H7 (cell line): ENCODE measurements around the gene DYNC2H1. TPM values are rescaled to one million over a fixed set of nuclear protein-coding genes. Genes with fewer than 3 reads are reported as not detected.

Experiments used
- DNase-seq: peaks from one replicate; pipeline ENCODE4 v3.0.0; 2012
- H3K27me3 ChIP-seq: 2 replicates; pipeline ENCODE4 v1.6.0; 2011; ENCODE audit warnings: mild to moderate bottlenecking, low read length; ENCODE audit not compliant: control insufficient read depth, insufficient read depth
- H3K36me3 ChIP-seq: replicated peaks from 2 replicates; pipeline ENCODE4 v1.5.1; 2011; ENCODE audit warnings: low read length; ENCODE audit not compliant: control insufficient read depth, insufficient read depth
- H3K4me3 ChIP-seq: 2 replicates; pipeline ENCODE4 v1.5.1; 2011; ENCODE audit warnings: low read depth, mild to moderate bottlenecking, control low read depth, low read length, moderate library complexity; ENCODE audit not compliant: insufficient read depth
- total RNA-seq: library from RNA; depleted of rRNA; stranded (reverse); fragments of >200 nt; shearing (Covaris generic); gene quantifications from 2 replicates; pipeline ENCODE4 v1.2.3, GENCODE V29; 2014

Gene DYNC2H1
- total RNA-seq, 1 experiment from 2014 or later, result 10.3 TPM

DNA sequence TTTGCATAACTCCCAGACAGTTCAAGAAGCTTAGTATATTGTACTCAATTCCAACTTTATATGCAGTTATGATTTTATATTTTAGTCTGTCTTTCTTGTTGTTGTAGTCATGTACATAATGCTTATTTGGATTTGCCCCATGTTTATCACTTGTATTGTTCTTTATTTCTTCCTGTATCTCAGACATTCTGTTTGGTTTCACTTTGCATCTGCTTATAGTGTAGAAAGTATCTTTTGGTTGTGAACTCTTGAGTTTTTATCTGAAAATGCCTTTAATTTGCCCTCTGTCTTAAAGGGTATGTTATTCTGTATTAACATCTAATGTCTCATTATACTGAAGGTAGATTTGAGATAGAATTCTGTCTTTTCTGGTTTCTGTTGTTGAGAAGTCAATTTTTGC lies 275.4 kb downstream of the DYNC2H1 start:
- Histone ChIP-seq H3K4me3 (no peak overlapping the region), H3K36me3 (no peaks in the 10 kb centered on the region), H3K27me3 (no peaks in the 10 kb centered on the region)
- no peak for DNase-seq

DNA sequence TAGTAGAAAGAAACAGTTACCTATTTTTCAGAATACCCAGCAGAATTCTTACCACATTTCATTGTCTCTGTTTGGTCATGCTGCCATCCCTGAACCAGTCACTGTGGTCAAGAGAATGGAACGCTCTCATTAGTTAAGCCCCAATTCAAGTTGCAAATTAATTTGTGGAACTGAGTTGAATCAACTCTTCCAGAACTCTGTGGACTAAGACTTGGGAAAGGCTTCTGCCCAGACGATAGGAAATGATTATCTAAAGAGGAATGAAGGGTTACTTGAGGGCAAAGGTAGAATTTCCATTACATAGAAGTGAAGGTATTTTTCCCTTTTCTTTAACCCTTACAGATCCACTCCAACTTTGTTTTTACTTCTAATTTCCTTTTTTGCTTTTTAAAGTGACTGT lies 286.4 kb downstream of the DYNC2H1 start:
- Histone ChIP-seq H3K4me3 (no peak overlapping the region), H3K36me3 (no peaks in the 10 kb centered on the region), H3K27me3 (no peaks in the 10 kb centered on the region)
- no peak for DNase-seq

DNA sequence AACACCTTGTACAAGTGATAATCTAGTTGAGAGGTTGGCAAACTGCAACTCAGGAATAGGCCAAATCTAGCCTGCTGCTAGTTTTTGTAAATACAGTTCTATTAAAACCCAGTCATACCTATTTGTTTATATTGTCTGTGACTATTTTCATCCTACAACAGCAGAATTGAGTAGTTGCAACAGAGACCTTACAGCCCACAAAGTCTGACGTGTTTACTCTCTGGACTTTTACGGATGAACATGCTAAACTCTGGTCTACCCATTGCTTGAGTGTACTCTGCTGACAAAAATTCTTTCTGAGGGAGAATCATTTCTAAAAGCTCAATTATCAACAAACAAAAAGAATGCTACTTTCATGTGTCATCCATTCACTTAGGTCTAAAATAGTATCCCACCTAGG lies 287.0 kb downstream of the DYNC2H1 start:
- no peak for DNase-seq
- Histone ChIP-seq H3K27me3 (no peaks in the 10 kb centered on the region), H3K36me3 (no peaks in the 10 kb centered on the region), H3K4me3 (no peak overlapping the region)

DNA sequence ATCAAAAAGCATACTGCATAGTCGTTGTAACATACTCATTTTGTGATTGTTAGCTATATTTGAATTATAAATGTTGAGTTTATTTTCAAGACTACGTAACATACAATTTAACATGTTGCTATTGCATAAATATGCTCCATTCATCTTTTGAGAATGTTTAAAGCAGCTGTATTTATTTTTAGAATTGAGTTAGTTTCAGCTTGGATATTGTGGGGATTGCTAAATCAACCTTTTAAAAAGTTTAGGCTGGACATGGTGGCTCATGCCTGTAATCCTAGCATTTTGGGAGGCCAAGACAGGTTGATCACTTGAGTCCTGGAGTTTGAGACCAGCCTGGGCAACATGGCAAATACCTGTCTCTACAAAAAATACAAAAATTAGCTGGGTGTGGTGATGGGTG lies 288.1 kb downstream of the DYNC2H1 start:
- DNase-seq, result no peak
- no peaks in the 10 kb centered on the region for H3K27me3 ChIP-seq
- H3K4me3 ChIP-seq, result no peak overlapping the region
- H3K36me3 ChIP-seq, result no peaks in the 10 kb centered on the region

DNA sequence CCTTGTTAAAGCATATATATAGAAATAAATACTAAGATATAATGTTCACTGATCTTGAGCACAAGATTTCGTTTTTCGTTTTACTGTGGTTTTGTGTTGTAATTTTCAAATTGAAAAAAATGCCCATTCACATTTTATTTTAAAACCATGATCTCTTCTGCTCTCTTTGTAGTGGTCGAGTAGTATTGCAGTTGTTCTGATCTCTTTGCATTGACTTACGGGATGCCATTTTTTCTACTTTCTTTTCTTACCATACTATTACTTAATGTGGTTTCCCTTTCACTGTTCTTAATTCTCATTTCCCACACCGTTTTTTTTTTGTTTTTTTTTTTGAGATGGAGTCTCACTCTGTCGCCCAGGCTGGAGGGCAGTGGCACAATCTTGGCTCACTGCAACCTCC lies 289.6 kb downstream of the DYNC2H1 start:
- Histone ChIP-seq H3K4me3 (no peak overlapping the region), H3K27me3 (no peaks in the 10 kb centered on the region), H3K36me3 (no peaks in the 10 kb centered on the region)
- DNase-seq, result no peak

DNA sequence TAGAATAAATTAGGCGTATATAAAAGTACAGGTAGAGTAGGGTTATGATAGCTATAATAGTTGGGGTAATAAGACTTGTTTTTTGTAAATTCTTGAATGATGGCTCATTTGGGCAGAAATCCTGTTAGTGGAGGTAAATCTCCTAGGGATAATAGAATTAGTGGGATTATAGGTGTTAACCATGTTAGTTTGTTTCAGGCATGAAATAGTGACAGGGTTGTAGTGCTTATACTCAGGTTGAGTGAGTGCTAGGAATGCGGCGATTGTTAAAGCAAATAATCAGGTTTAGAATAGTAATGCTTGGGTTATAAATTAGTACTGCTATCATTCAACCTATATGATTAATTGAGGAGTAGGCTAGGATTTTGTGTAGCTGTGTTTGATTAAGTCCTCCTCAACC lies 297.1 kb downstream of the DYNC2H1 start:
- no peaks in the 10 kb centered on the region for H3K36me3 ChIP-seq
- H3K27me3 ChIP-seq, result no peaks in the 10 kb centered on the region
- DNase-seq, result no peak
- H3K4me3 ChIP-seq, result no peak overlapping the region

DNA sequence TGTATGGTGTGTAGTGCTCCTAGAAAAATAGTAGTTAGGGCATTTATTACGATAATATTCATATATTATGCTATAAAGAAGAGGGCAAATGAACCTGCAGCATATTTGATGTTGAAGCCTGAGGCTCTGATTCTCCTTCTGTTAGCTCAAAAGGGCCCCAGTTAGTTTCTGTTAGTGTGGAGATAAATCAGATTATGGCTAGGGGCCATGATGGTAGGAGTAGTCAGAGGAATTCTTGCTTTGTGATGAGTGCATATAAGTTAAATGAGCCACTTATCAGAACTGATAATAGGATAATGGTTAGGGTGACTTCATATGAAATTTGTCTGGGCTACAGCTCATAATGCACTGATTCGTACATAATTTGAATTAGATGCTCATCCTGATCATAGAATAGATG lies 298.4 kb downstream of the DYNC2H1 start:
- Histone ChIP-seq H3K36me3 (no peaks in the 10 kb centered on the region), H3K27me3 (no peaks in the 10 kb centered on the region), H3K4me3 (no peak overlapping the region)
- no peak for DNase-seq

DNA sequence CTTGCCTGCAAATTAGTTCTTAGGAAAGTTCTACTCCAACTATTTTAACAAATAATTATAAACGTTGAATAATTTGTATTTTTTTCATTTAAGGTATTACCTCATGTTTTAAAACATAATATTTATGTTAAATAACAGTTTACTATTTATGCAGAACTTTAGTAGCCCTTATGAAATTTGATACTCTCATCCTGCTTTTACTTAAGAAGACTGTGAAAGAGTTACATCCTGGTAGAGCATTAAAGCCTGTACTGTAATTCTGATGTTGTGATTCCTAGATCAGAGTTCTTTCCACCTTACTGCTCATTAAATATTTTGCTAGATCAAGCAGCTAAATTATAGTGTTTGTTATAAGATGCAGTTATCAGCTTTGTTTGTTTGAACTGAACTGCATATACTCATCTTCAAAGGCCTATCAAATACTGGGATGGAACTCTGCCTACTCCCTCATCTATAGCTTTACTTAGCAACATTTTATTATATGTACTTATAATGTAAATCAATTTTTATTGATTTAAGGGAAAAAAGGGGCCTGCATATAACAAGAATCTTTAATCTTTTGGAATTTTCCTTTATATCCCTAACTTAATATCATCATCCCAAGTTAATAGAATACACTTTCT lies 304.2 kb downstream of the DYNC2H1 start:
- DNase-seq, result no peak
- H3K27me3 ChIP-seq, result no peaks in the 10 kb centered on the region
- no peak overlapping the region for H3K4me3 ChIP-seq
- no peaks in the 10 kb centered on the region for H3K36me3 ChIP-seq

DNA sequence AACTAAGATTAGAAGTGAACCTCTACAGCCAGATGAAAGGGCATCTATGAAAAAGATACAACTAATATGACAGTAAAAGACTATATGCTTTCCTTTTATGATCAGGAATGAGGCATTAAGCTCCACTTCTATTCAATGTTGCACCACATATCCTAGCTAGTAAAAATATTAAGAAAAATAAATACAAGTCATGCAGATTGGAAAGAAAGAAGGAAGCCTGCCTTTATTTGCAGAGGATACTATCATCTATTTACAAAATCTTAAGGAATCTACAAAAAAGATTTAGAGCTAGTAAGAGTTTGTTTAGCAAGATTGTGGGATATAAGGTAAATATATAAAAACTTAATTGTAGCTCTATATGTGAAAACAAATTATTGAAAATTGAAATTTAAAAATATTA lies 308.8 kb downstream of the DYNC2H1 start:
- Histone ChIP-seq H3K4me3 (no peak overlapping the region), H3K36me3 (no peaks in the 10 kb centered on the region), H3K27me3 (no peaks in the 10 kb centered on the region)
- no peak for DNase-seq

DNA sequence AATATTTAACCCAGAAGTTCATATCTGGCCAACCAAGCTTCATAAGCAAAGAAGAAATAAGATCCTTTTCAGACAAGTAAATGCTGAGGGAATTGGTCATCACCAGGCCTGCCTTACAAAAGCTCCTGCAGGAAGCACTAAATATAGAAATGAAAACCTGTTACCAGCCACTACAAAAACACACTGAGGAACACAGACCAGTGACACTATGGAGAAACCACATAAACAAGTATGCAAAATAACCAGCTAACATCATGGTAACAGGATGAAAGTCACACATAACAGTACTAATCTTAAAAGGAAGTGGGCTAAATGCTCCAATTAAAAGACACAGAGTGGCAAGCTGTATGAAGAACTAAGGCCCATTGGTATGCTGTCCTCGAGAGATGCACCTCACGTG lies 311.4 kb downstream of the DYNC2H1 start:
- no peaks in the 10 kb centered on the region for H3K36me3 ChIP-seq
- DNase-seq, result no peak
- no peak overlapping the region for H3K4me3 ChIP-seq
- H3K27me3 ChIP-seq, result no peaks in the 10 kb centered on the region

DNA sequence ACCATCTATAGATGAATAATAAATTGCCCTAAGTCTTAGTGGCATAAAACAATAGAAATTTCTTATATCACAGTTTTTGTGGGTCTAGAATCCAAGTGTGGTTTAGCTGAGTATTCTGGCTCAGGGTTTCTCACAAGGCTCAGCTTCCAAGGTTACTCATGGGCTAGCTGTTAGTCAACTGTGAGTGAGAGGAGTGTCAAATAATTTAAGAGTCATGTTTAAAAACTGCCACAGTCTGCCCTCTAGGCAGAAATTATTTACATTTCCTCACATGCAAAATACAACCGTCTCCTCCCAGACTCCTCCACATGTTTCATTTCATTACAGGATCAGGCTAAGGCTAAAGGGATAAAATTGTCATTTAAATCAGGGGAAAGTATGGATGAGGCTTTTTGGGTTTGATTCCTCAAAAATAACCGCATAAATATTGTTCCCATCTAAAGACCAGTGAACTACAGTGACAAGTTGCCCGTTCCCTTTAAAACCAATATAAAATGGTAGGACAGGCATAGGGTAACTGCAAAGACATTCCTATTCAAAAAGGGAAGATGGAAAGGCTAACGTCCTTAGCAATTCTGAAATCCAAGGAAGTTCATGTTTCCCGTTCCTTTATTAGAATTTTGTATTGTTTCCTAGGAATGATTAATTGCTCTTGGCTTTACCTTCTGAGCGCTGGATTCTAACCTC lies 324.3 kb downstream of the DYNC2H1 start:
- H3K27me3 ChIP-seq, result no peaks in the 10 kb centered on the region
- no peak for DNase-seq
- no peaks in the 10 kb centered on the region for H3K36me3 ChIP-seq

DNA sequence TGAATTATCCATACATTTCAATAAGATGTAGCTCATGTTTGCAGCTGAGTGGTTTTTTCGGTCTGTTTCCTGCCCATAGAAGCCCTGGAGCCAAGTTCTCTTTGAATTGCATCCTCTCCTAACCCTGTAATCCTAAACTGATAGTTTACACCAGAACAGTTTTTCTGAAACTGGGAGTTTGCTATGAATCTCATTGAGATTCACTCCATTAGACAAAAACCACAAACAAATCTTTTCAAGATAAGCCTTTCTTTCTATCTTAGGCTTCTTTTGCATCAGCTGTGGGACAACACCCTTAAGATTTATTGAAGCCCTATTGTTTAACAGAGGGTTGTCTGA lies 324.8 kb downstream of the DYNC2H1 start:
- H3K27me3 ChIP-seq, result no peaks in the 10 kb centered on the region
- DNase-seq, result no peak
- no peak overlapping the region for H3K4me3 ChIP-seq
- H3K36me3 ChIP-seq, result no peaks in the 10 kb centered on the region

More for the DNA sequence above, 324.3 kb downstream of the DYNC2H1 start:
- no peak overlapping the region for H3K4me3 ChIP-seq

DNA sequence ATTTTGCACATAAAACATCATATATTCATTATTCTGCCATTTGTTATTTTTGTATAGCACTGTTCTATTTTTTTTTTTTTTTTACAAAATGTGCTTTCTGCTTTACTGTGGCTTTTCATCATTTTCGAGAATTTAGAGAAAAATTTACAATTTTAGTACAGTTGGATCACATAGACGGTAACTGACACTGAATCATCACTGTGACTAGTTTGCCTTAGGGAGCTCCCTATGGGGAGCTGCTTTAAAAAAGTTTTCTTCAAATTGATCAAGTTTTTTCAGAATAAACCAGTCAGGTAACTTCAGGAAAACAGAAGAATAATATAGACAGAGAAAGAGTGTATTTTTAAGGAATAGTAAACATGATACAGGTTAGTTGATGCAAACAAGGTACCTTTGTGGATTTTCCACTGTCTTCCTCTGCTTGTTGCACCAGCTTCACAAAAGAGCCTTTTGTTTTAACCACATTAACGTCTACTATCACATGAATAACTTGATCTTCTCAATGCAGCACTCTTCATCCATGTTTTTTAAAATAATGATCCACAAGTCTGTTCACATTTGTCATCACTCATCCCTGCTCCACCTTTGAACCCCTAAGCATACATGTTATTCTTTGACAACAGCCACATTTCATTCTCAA lies 327.0 kb downstream of the DYNC2H1 start:
- Histone ChIP-seq H3K4me3 (no peak overlapping the region), H3K36me3 (no peaks in the 10 kb centered on the region), H3K27me3 (no peaks in the 10 kb centered on the region)
- DNase-seq, result no peak

DNA sequence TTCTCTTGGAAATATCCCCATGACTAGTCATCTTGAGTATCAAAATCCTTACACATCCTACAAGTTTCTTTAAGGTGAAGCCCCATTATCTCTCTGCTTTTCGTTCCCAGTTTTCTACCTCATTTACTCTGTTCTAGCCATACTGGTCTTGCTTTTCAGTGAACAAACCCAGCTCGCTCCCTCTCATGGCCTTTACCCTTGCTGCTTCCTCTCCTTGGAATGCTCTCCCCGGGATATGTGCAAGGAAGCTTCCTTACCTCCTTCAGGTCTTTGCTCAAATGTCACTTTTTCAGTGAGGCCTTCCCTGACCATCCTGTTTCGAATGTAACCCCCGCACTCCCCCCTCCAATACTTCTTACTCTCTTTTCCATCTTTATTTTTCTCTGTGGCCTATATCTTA lies 331.8 kb downstream of the DYNC2H1 start:
- Histone ChIP-seq H3K27me3 (no peaks in the 10 kb centered on the region), H3K36me3 (no peaks in the 10 kb centered on the region), H3K4me3 (no peak overlapping the region)
- DNase-seq, result no peak

DNA sequence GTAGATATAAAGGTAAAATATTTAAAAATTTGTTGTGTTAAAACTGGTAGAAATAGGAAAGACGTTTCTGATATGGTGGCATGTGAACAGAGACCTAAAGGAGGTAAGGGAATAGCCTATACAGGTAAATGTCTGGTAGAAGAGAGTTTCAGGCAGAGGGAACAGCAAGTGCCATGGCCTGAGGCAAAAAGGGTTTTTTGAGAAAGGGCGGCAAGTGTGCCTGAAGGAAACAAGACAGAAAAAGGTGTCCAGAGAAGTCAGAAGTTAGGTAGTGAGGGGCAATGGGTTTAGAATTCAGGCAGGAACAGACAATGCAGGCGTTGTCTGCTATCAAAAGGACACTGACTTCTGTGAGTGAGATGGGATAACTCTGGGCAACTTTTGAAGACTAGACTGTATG lies 339.7 kb downstream of the DYNC2H1 start:
- H3K4me3 ChIP-seq, result no peak overlapping the region
- H3K36me3 ChIP-seq, result no peaks in the 10 kb centered on the region
- DNase-seq, result no peak
- H3K27me3 ChIP-seq, result no peaks in the 10 kb centered on the region
